PC-3 (cell line): ENCODE measurements around the gene SLC6A6. TPM values are rescaled to one million over a fixed set of nuclear protein-coding genes. Genes with fewer than 3 reads are reported as not detected.

Source experiments
- ATAC-seq: fragments of 200-7000 bp; cut with Tn5 transposase; 2 replicates; pipeline ENCODE4 v1.9.1; 2020; ENCODE audit warnings: mild to moderate bottlenecking, moderate library complexity
- BruUV-seq: library from RNA; stranded (reverse); fragments of 400-500 nt; replicated peaks from 2 replicates; lab custom pipeline; 2021; lab: Mats Ljungman, UMichigan
- CTCF ChIA-PET: fragments of 300-600 bp; sonication (Branson Sonifier 250); formaldehyde crosslinking; loops from one replicate; lab custom pipeline; 2022; ENCODE audit warnings: antibody characterized with exemption; lab: Charles Lee
- POLR2A ChIA-PET: fragments of 300-600 bp; sonication (Branson Sonifier 250); formaldehyde crosslinking; loops from one replicate; lab custom pipeline; 2022; ENCODE audit warnings: antibody characterized with exemption; ENCODE audit not compliant: unreplicated experiment; lab: Charles Lee
- DNase-seq: peaks from one replicate; pipeline ENCODE4 v3.0.0-alpha.2; 2015
- H2AFZ ChIP-seq: fragments of 300-600 bp; sonication (generic); 2 replicates; pipeline ENCODE4 v1.6.0; 2016; ENCODE audit warnings: antibody characterized with exemption, low read length
- H3F3A ChIP-seq: fragments of 300-600 bp; sonication (generic); one replicate; pipeline ENCODE4 v1.6.0; 2017; ENCODE audit warnings: antibody characterized with exemption, low read length, control low read depth, mild to moderate bottlenecking; ENCODE audit not compliant: unreplicated experiment
- H3K27ac ChIP-seq: fragments of 300-600 bp; sonication (generic); 2 replicates; pipeline ENCODE4 v1.5.1; 2016; ENCODE audit warnings: mild to moderate bottlenecking, low read length
- H3K27me3 ChIP-seq: fragments of 300-600 bp; sonication (generic); 2 replicates; pipeline ENCODE4 v1.6.1; 2016; ENCODE audit warnings: low read length, mixed read lengths
- H3K36me3 ChIP-seq: fragments of 300-600 bp; sonication (generic); 2 replicates; pipeline ENCODE4 v1.6.1; 2016; ENCODE audit warnings: low read depth, mixed run types, low read length, mixed read lengths
- H3K4me1 ChIP-seq: fragments of 300-600 bp; sonication (generic); 2 replicates; pipeline ENCODE4 v1.5.1; 2016; ENCODE audit warnings: low read length; ENCODE audit not compliant: insufficient read depth
- H3K4me2 ChIP-seq: fragments of 300-600 bp; sonication (generic); 2 replicates; pipeline ENCODE4 v1.6.0; 2016; ENCODE audit warnings: low read length
- H3K4me3 ChIP-seq: fragments of 300-600 bp; sonication (generic); 2 replicates; pipeline ENCODE4 v1.5.1; 2016; ENCODE audit warnings: mild to moderate bottlenecking, low read length, mixed read lengths
- H3K79me2 ChIP-seq: fragments of 300-600 bp; sonication (generic); 2 replicates; pipeline ENCODE4 v1.6.1; 2017; ENCODE audit warnings: low read length, mixed read lengths
- H3K9ac ChIP-seq: fragments of 300-600 bp; sonication (generic); 2 replicates; pipeline ENCODE4 v1.6.0; 2016; ENCODE audit warnings: mild to moderate bottlenecking, low read length
- H3K9me2 ChIP-seq: fragments of 300-600 bp; sonication (generic); replicated peaks from 2 replicates; pipeline ENCODE4 v1.6.1; 2016; ENCODE audit warnings: mixed run types, low read length, mixed read lengths
- H3K9me3 ChIP-seq: fragments of 300-600 bp; sonication (generic); 2 replicates; pipeline ENCODE4 v1.6.1; 2016; ENCODE audit warnings: low read length, mixed read lengths
- H4K20me1 ChIP-seq: fragments of 300-600 bp; sonication (generic); 2 replicates; pipeline ENCODE4 v1.6.1; 2016; ENCODE audit warnings: low read length, mixed read lengths
- CTCF ChIP-seq: fragments of 300-600 bp; sonication (generic); conservative IDR thresholded peaks from 2 replicates; pipeline ENCODE4 v1.5.1; 2017; ENCODE audit warnings: antibody characterized with exemption, low read depth, mild to moderate bottlenecking, low read length
- EZH2 ChIP-seq: fragments of 300-600 bp; sonication (generic); IDR thresholded peaks from one replicate; pipeline ENCODE4 v1.6.1; 2017; ENCODE audit warnings: antibody characterized with exemption, mild to moderate bottlenecking, low read length; ENCODE audit not compliant: unreplicated experiment
- EZH2phosphoT487 ChIP-seq: fragments of 300-600 bp; sonication (generic); IDR thresholded peaks from 2 replicates; pipeline ENCODE4 v1.6.1; 2018; ENCODE audit warnings: mild to moderate bottlenecking, antibody characterized with exemption, low read length, borderline replicate concordance
- intact Hi-C: fragments of 100-400 bp; cut with micrococcal nuclease; formaldehyde crosslinking; loops from 2 replicates; pipeline ENCODE4 v1.9.0; 2023
- total RNA-seq: library from RNA; depleted of rRNA; stranded (reverse); fragments of >200 nt; gene quantifications from 2 replicates; pipeline ENCODE4 v1.2.3, GENCODE V29; 2014

Gene SLC6A6
- total RNA-seq, 1 experiment from 2014 or later: 28.1 TPM

GRCh38 chr3:14534516-14535191 lies 132.2 kb downstream of the SLC6A6 start:
- Histone ChIP-seq H3K4me1 (peaks cover 6% of the 10 kb centered on the region; the same call in 1 of the 2 replicates), H4K20me1 (no peaks in the 10 kb centered on the region), H3K27ac (no peak overlapping the region), H3K4me3 (no peak overlapping the region), H3K9me3 (no peaks in the 10 kb centered on the region), H3K79me2 (no peaks in the 10 kb centered on the region), H3K27me3 (peaks cover 5% of the 10 kb centered on the region), H3K9me2 (no peaks in the 10 kb centered on the region), H3F3A (no peaks in the 10 kb centered on the region), H2AFZ (no peak overlapping the region), H3K36me3 (no peaks in the 10 kb centered on the region), H3K9ac (no peak overlapping the region), H3K4me2 (no peak overlapping the region)
- ATAC-seq (no peak), DNase-seq (no peak)
- intact Hi-C loops: no loop called here
- CTCF ChIA-PET: no interaction called here
- POLR2A ChIA-PET: no interaction called here
- no peak for TF ChIP-seq EZH2
- no peak for TF ChIP-seq EZH2phosphoT487
- no peak for TF ChIP-seq CTCF
- BruUV-seq: no TSS peak

- TF ChIP-seq CTCF (no peak), EZH2 (no peak), EZH2phosphoT487 (no peak)
- no peaks in the 10 kb centered on the region for H3K9me3 ChIP-seq
- no peak overlapping the region for H2AFZ ChIP-seq
- H3K9ac ChIP-seq: no peak overlapping the region
- no peak for ATAC-seq
- CTCF ChIA-PET: interaction anchor here (0.6 kb wide), 1 partner anchor 115 kb away, joined by 3 read pairs; no protein-coding TSS in a partner anchor
- BruUV-seq: no TSS peak
- H4K20me1 ChIP-seq: no peaks in the 10 kb centered on the region
- no peaks in the 10 kb centered on the region for H3K9me2 ChIP-seq
- POLR2A ChIA-PET: no interaction called here
- H3K27ac ChIP-seq: no peak overlapping the region
- H3K4me2 ChIP-seq: no peak overlapping the region
- H3F3A ChIP-seq: no peaks in the 10 kb centered on the region
- H3K4me1 ChIP-seq: peaks cover 6% of the 10 kb centered on the region; the same call in 1 of the 2 replicates
- H3K79me2 ChIP-seq: no peaks in the 10 kb centered on the region
- no peak overlapping the region for H3K4me3 ChIP-seq
- no peak for DNase-seq
- no peaks in the 10 kb centered on the region for H3K36me3 ChIP-seq
- intact Hi-C loops: no loop called here
- no peaks in the 10 kb centered on the region for H3K27me3 ChIP-seq
Measured at GRCh38 chr3:14535616-14536015, 133.2 kb downstream of the SLC6A6 start.
